HEK293T (cell line): ENCODE data around the gene ATP6V1A.

ENCODE experiments used
- BHLHE40 ChIP-seq: fragments of 450-650 bp; IDR thresholded peaks from 2 replicates; pipeline ENCODE4 v1.6.1; 2016; ENCODE audit warnings: mild to moderate bottlenecking, moderate library complexity, borderline replicate concordance
- CTBP1 ChIP-seq: fragments of 450-650 bp; IDR thresholded peaks from 2 replicates; pipeline ENCODE4 v1.6.1; 2016; ENCODE audit warnings: borderline replicate concordance
- FOXA1 ChIP-seq: fragments of 450-650 bp; IDR thresholded peaks from 2 replicates; pipeline ENCODE4 v1.6.1; 2016; ENCODE audit warnings: mild to moderate bottlenecking
- FOXK2 ChIP-seq: fragments of 450-650 bp; IDR thresholded peaks from 2 replicates; pipeline ENCODE4 v1.6.1; 2016; ENCODE audit warnings: mild to moderate bottlenecking
- FOXM1 ChIP-seq: fragments of 450-650 bp; IDR thresholded peaks from 2 replicates; pipeline ENCODE4 v1.6.1; 2017; ENCODE audit warnings: mild to moderate bottlenecking, borderline replicate concordance
- HDGF ChIP-seq: fragments of 450-650 bp; IDR thresholded peaks from 2 replicates; pipeline ENCODE4 v1.6.1; 2017; ENCODE audit warnings: antibody characterized with exemption, borderline replicate concordance
- NFRKB ChIP-seq: fragments of 450-650 bp; IDR thresholded peaks from 2 replicates; pipeline ENCODE4 v1.6.1; 2016; ENCODE audit warnings: mild to moderate bottlenecking, moderate library complexity
- SP1 ChIP-seq: fragments of 450-650 bp; IDR thresholded peaks from 2 replicates; pipeline ENCODE4 v1.6.1; 2017
- SUZ12 ChIP-seq: fragments of 450-650 bp; IDR thresholded peaks from 2 replicates; pipeline ENCODE4 v1.6.1; 2016; ENCODE audit warnings: mild to moderate bottlenecking
- TARDBP ChIP-seq: fragments of 450-650 bp; IDR thresholded peaks from 2 replicates; pipeline ENCODE4 v1.6.1; 2016
- ZNF384 ChIP-seq: fragments of 450-650 bp; IDR thresholded peaks from 2 replicates; pipeline ENCODE4 v1.6.1; 2016
- TF ChIP-seq, protein P1 (sequence below): fragments of 450-650 bp; IDR thresholded peaks from 2 replicates; pipeline ENCODE4 v1.6.1; 2016

DNA sequence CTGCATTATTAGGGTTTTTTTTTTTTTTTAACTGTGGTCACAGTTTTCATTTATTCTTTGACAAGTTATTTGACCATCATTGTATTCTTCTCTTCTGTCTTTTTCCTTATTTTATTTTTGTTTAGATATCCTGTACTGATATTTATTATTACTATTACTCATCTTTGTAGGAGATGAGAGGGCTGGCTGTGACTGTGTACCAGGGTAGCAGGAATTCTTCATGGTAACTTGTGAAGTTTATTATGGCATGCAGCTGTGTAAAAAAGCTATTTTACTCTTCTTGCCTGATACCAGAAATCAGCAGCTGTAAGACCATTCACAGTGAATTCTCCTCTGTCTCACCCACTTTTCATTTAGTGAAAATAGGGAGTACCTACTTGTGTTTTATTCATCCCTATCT lies 44.5 kb downstream of the ATP6V1A start:
- TF ChIP-seq FOXM1, result no peak
- no peak for TF ChIP-seq FOXA1
- TF ChIP-seq SUZ12, result no peak
- TF ChIP-seq FOXK2, result no peak
- TF ChIP-seq SP1, result no peak
- TF ChIP-seq ZNF384, result no peak
- TF ChIP-seq, protein P1, sequence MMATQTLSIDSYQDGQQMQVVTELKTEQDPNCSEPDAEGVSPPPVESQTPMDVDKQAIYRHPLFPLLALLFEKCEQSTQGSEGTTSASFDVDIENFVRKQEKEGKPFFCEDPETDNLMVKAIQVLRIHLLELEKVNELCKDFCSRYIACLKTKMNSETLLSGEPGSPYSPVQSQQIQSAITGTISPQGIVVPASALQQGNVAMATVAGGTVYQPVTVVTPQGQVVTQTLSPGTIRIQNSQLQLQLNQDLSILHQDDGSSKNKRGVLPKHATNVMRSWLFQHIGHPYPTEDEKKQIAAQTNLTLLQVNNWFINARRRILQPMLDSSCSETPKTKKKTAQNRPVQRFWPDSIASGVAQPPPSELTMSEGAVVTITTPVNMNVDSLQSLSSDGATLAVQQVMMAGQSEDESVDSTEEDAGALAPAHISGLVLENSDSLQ, result no peak
- TF ChIP-seq CTBP1, result no peak
- TF ChIP-seq HDGF, result no peak
- TF ChIP-seq NFRKB, result no peak
- TF ChIP-seq TARDBP, result no peak
- no peak for TF ChIP-seq BHLHE40
